NCI-H2029 treated with DMSO at 0.1 percent for 48 hours (cell line): ENCODE measurements around the gene IL17REL.

Experiments
- DNase-seq: peaks from one replicate; lab custom pipeline; 2025; lab: John Stamatoyannopoulos, UW

The IL17REL gene

DNA sequence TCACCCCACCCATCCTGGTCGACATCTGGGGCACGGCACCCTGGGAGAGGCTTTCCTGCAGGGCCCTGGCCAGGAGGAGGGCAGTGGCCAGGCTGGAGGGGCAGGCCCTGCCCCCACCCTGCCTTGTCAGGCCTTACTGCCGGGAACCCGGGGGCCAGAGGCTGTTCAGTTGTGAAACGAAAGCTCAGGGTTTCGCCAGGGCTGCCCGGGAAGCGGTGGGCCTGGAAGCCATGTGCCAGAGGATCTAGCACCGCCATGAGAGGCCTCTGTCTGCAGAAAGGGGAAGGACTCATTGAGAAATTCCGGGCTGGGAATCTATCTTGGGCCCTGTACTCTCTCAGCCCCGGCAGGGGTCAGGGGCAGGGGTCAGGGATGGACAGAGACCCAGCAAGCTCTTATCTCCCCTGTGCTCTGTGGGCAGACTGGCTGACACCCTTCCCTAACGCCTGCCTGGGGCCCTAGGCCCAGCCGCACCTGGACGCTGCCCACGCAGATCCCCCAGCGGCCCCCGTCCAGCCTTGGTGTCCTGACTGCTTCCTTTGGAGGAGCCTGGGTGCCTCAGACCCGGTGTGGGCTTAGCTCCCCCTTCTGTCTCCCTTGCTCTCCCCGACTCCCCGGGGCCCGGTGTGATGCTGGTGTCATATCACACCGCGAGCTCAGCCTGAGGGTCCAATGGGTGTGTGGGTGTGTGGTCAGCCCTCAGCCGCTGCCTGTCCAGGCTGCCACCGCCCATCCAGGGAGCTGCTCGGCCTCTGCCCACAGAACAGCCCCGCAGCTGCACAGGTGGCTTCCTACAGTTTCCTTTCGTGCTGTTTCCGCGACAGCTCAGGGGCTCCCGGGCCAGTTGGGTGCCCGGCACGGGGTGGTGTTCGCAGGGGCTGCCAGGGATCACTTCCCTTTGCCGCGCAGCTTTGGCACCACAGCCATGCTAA lies 45.5 kb downstream of the IL17REL start:
- DNase-seq, result no peak

DNA sequence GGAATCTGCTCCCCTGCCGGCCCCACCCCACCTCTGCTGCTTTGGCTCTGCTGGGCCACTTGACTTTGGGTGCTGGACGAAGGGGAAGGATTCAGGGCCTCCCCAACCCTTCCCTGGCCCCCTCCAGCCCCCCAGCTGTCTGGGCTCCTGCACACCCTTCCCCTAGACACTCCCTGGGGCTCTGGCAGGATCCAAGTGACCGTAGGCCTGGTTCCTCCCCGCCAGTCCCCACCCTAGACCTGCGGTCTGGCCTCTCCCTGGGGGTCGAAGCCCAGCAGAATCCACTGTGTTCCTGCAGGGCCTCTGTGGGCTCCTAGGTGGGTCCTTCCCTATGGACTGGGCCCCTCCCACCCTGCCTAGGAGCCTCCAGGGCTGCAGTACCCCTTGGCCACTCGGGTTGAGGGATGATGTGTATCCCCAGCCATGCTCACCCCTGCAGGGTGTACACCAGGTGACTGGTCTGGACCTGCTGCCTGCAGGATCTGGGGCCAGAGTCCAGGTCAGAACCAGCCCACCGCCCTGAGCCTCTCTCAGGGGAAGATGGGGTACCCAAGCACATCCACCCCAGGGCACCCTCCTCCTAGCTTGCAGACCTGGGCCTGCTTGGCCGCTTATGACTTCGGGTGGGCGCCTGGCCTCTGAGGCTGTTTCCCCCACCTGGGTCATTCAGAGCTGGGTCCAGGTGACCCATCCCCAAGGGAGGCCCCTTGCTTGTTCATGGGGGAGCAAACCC lies 46.4 kb downstream of the IL17REL start:
- DNase-seq, result no peak

DNA sequence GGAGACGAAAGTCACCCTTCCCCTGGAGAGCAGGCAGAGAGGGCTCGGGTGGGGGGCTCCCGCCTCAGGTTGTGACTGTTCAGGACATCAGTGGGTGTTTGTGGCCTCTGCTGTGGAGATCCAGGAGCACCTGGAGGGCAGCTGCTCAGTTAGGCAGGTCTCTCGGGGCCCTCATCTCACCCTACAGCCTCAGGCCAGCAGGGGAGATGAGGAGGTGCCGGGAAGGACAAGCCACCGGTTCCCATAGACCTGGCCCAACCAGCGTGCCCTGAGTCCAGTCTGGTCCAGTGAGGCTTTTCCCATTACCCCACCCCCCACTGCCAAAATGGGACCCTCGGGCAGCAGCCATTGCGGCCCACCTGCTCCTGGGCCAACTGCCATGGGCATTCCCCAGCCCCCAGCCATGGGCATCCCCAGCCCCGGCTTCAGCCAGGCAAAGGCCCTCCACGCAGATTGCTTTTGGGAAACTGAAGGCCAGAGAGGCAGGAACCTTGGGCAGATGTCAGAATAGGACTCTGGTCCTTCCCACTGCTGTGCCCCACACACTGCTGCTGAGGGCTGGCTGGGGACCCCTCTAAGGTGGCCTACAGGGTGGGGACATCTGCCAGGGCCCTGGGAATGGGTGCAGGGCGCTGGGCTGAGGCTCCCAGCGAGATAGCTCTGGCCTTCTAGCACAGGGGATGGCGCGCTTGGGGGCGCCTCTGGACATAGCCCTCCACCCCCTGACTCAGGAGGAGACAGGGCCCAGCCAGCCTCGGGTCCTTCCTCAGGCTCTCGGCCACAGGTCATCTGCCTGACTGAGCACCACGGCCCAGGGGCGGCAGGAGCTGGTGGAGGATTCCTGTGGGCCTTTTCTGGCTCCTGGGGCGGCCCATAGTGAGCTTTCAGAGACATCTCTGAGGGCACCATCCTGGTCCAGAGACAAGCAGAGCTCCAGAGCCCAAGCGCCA lies 47.2 kb downstream of the IL17REL start:
- no peak for DNase-seq

DNA sequence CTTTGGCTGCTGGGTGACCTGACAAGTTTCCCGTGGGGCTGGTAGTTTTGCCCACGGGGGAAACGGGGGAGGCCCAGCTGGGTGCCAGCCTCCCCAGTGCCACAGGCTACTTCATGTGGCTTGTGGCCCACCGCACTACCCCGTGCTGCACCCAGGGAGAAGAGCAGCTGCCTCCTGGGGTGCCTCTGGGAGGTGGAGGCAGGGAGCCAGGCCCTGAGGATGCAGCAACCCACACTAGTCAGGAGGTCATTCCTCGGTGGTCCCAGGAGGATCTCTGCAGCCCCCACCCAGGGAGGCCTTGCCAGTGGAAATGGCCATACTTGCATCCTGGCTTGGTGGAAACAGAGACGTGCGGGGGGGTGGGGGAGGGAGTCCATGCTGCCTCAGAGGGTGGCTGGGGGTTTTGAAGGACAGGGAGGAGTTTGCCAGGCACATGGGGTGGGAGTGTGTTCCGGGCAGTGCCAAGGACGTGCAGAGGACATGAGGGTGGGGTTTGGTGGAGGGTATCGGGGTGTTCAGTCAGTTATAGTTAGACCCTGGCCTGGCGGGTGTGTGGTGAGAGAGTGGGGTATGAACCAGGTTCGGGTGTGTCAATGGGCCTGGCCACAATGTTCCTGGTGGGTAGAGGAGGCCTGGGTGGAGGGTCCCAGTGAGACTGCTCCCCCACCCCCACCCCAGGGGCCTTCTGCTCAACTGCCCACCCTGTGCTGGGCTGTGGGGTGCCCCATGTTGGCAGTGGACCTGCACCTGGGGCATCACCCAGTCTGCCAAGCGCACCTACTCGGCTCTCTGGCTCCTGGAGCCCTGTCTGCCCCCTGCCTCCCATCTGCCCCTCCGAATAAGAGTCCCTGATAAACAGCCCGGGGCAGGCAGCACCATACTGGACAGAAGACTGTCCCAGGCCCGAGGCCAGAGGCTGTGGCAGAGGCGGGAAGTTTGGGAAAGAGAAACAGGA lies 48.2 kb downstream of the IL17REL start:
- no peak for DNase-seq

DNA sequence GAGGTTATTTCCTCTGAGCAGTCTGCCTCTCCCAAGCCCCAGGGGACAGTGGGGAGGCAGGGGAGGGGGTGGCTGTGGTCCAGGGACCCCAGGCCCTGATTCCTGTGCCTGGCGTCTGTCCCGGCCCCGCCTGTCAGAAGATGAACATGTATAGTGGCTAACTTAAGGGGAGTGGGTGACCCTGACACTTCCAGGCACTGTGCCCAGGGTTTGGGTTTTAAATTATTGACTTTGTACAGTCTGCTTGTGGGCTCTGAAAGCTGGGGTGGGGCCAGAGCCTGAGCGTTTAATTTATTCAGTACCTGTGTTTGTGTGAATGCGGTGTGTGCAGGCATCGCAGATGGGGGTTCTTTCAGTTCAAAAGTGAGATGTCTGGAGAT lies 48.9 kb downstream of the IL17REL start:
- DNase-seq, result no peak

DNA sequence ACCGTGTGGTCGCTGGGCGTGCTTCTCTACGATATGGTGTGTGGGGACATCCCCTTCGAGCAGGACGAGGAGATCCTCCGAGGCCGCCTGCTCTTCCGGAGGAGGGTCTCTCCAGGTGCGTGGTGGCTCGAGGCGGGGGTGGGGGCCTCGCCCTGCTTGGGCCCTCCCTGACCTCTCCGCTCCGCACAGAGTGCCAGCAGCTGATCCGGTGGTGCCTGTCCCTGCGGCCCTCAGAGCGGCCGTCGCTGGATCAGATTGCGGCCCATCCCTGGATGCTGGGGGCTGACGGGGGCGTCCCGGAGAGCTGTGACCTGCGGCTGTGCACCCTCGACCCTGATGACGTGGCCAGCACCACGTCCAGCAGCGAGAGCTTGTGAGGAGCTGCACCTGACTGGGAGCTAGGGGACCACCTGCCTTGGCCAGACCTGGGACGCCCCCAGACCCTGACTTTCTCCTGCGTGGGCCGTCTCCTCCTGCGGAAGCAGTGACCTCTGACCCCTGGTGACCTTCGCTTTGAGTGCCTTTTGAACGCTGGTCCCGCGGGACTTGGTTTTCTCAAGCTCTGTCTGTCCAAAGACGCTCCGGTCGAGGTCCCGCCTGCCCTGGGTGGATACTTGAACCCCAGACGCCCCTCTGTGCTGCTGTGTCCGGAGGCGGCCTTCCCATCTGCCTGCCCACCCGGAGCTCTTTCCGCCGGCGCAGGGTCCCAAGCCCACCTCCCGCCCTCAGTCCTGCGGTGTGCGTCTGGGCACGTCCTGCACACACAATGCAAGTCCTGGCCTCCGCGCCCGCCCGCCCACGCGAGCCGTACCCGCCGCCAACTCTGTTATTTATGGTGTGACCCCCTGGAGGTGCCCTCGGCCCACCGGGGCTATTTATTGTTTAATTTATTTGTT lies 49.6 kb downstream of the IL17REL start:
- no peak for DNase-seq

DNA sequence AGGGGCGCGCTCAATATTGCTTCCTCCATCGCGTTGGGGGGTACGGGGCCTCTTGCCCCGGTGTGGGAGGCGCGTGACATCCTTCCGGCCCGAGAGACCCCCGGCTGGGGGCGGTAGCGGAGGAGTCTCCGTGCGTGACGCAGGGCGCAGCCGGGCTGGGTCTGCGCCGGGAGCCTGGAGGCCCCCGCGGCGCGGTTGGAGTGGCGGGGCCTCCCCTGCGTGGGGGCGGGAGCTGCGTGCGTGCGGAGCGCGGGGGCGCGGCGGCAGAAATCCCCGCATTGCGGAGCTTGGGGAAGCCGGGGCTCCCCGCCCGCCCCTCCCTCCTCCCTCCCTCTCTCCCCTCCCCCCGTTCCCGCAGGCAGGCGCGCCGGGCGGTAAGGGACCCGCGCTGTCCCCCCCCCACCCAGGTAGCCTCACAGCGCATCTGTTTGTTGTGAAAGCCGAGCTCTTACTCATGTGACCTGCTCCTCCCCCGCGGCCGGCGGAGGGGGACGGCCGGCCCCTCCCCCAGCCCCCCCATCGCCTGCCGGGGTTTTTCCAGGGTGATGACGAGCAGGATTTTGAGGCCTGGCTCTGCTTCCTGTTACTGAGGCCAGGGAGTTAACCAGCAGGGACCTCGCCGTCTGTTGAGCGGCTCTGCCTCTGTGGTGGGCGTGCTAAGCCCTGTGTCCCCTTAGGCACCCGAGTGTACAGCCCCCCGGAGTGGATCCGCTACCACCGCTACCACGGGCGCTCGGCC lies 50.4 kb downstream of the IL17REL start:
- no peak for DNase-seq

DNA sequence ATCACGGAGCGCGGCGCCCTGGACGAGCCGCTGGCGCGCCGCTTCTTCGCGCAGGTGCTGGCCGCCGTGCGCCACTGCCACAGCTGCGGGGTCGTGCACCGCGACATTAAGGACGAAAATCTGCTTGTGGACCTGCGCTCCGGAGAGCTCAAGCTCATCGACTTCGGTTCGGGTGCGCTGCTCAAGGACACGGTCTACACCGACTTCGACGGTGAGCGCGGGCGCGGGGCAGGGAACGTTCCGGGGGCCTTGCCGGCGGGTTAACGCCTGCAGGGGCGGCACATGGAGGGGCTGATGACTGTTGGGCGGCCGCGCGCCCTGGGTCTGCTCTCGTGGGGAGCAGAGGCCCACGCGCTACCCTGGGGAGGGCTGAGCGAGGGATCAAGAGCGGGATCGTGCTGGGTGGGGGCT lies 51.0 kb downstream of the IL17REL start:
- no peak for DNase-seq

DNA sequence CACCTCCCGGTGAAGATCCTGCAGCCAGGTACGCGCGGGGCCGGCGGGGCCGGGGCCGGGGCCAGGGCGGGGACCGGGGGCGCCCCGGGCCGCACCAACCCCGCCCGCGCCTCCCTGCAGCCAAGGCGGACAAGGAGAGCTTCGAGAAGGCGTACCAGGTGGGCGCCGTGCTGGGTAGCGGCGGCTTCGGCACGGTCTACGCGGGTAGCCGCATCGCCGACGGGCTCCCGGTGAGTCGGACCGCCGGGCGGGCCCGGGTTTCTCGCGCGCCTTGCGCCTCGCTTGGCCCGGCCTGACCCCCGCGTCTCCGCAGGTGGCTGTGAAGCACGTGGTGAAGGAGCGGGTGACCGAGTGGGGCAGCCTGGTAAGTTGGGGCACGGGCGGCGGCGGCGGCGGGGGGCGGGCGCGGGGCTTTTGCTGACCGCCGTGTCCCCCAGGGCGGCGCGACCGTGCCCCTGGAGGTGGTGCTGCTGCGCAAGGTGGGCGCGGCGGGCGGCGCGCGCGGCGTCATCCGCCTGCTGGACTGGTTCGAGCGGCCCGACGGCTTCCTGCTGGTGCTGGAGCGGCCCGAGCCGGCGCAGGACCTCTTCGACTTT lies 51.5 kb downstream of the IL17REL start:
- DNase-seq, result no peak

DNA sequence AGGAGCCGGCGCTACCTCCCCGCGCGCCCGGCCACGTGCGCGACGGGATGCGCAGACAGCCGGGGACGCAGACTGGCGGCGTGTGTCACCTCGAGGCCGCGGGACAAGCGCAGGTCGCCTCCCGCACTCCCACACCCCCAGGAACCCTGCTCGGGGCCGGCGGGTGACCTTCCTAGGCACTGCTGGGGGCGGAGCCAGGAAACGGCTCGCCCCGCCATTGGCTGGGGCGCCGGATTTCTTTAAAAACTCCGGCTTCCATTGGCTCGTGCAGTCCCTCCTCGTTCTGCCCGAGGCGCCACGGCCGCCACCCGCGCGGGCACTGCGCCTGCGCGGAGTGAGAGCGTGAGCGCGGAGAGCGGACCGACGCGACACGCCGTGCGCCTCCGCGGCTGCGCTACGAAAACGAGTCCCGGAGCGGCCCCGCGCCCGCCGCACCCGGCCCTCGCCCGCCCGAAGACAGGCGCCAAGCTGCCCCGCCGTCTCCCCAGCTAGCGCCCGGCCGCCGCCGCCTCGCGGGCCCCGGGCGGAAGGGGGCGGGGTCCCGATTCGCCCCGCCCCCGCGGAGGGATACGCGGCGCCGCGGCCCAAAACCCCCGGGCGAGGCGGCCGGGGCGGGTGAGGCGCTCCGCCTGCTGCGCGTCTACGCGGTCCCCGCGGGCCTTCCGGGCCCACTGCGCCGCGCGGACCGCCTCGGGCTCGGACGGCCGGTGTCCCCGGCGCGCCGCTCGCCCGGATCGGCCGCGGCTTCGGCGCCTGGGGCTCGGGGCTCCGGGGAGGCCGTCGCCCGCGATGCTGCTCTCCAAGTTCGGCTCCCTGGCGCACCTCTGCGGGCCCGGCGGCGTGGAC lies 52.2 kb downstream of the IL17REL start, which contains the start of gene PIM3:
TSS of gene PIM3 (plus strand) at position 614 of the 846 bp plus-strand sequence. CDS start at position 790, 176 bp downstream.
- no peak for DNase-seq

DNA sequence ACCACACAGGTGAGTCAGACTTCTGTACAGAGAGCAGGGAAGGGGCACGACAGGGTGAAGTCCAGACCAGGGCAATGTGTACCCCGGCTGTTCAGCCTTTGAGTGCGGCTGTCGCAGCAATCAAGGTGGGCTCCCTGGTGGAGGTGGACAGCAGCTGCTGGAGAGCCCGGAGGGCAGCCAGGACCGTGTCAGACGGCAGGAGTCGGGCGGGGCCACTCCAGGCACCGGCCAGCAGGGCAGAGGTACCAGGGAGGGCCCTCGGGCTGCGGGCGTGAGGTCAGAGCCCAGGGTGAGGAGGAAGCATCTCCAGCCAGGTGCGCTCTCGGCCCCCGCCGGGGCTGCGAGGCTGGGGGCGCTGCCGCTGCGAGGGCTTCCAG lies 52.8 kb downstream of the IL17REL start:
- no peak for DNase-seq

DNA sequence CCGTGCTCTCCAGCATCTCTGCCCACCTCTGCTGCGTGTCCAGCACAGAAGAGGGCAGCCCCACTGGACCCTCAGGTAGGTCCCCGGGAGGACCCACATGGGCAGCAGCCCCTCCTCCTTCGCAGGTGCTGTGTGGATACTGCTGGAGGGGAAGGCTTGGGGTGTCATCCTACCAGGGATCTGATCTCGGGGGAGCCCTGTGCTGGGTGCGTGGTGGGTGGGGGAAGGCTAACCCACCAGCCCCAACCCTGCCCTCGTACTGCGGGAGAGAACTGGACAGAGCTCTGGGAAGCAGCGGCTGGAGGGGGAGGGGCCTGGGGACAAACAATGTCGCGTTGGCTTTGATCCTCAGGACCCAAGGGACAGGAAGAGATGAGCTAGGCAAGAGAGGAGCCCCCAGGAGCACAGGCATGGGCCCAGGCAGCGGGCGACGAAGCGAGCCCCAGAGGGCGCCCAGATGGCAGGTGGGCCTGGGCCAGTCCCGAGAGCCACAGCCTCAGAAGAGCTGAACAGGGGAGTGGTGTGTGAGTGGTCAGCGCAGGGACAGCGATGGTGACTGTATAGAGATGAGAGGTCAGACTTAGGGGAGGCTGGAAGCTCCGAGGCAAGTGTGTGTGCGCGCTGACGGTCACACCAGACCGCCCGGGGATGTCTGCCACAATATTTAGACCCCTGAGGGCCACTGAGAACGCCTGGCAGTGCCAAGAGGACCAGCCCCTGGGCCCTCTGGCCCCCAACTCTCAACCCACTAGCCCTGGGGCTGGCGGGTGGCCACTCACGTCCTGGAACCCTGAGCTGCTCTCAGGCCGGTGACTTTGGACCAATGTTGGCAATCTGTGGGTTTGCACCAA lies 53.4 kb downstream of the IL17REL start:
- DNase-seq, result no peak

DNA sequence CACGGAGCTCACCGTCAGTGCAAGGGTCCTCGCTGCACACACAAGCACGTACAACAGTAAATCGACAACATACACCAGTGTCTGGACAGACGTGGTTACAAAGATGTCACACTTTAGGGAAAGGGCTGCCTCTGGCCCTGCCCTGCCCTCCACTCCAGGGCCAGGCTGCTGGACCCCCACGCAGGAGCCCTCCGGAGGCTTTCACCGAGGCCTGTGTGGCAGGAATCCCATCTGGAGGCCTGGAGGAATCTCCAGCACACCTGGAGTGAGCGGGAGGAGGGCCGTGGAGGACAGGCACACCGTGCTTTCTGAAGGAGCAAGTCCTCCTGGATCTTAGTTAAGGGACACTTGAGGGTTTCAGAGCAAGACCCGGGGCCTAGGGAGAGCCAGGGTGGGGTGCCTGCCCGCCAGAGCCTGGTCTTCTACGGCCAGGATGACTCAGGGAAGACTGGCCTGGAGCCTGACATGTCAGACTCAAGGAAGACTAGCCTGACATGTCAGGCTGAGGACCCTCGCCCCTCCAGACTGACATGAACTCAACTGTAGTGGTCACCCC lies 54.1 kb downstream of the IL17REL start:
- DNase-seq, result no peak

DNA sequence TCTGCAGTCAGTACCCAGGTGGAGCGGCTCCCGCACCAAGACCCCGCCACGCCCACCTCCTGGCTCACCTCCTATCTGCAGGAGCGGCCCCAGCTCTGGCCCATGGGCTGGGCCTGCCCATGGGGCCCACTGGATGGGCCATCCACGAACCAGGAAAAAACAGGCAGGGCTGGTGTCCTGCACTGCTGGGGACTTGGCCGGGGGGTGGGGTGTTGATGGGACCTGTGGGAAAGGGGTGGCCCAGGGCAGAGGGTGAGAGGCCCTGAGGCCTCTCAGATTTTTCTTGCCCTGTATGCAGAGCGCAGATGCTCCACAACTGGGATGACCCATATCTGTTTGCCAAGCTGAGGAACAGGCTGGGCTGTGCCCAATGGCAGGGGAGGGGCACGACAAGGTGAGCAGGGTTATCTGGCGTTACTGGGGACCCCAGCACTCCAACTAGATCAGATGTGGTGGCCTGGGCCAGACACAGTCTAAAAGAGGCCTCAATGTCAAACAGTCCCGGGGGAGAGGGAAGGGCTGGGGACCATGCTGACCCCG lies 54.7 kb downstream of the IL17REL start:
- DNase-seq, result no peak

DNA sequence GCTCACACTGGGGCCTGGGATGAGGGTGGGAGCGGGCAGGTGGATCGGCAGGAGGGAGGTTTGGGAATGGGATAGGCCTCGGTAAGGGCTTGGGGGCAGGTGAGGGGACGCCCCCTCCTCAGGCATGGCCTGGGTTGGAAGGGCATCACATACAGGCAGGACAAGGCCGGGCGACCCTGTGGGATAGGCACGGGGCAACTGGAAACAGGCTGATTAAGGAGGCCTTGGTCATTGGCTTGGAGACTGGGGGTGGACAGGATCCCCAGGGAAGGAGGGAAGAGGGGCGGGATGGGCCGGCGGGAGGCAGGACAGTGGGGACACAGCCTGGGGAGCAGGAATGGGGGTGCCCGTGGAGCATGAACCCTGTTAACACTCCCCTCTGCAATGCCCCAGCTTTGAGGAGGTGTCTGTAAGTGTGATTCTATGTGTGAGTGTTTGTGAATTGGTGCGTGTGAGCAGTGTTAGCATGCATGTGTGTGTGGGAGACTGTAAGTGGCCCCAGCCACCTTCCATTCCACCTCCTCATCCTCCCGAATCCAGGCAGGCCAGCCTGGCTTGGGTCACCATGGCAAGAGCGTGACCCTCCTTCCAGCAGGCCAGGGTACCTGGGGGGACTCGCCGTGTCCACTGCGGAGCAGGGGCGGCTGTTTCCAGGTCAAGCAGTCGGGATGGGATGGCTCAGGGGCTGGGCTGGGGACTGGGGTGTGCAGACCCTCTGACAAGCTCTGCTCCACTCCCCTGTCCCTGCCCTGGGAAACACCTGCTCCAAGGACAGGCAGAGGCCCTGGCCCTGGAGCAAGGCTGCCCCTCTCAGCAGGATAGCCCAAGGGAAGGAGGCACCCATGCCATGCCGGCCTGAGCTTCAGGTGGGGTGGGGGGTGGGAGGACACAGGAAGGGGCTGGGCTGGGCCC lies 55.4 kb downstream of the IL17REL start:
- no peak for DNase-seq
